Cardiac muscle cell (in vitro differentiated cells and primary cell): ENCODE data around the gene PLVAP. TPM values are rescaled to one million over a fixed set of nuclear protein-coding genes. Genes with fewer than 3 reads are reported as not detected.
A peak's percentile ranks its signal among the peaks of the same experiment; 100 is the strongest.

ENCODE experiments used
- DNase-seq, 2 donors: peaks; one replicate each; pipeline versions ENCODE4 v3.0.0 to v3.0.0-alpha.2; 2010 to 2017; ENCODE audit warnings: low read depth in 1 of 2, low spot score in 1 of 2
- H3K27ac ChIP-seq: fragments of 200-600 bp; sonication (generic); 2 replicates; pipeline ENCODE4 v1.5.1; 2016
- H3K27me3 ChIP-seq: fragments of 200-600 bp; sonication (generic); 2 replicates; pipeline ENCODE4 v1.6.0; 2016; ENCODE audit warnings: control low read depth
- H3K36me3 ChIP-seq: fragments of 200-600 bp; sonication (generic); 2 replicates; pipeline ENCODE4 v1.5.1; 2016; ENCODE audit warnings: control low read depth
- H3K4me1 ChIP-seq: fragments of 200-600 bp; sonication (generic); 2 replicates; pipeline ENCODE4 v1.8.1; 2017; ENCODE audit warnings: low read depth, mild to moderate bottlenecking, mixed run types
- H3K4me3 ChIP-seq: fragments of 200-600 bp; sonication (generic); 2 replicates; pipeline ENCODE4 v1.5.1; 2016; ENCODE audit warnings: mild to moderate bottlenecking
- H3K9me3 ChIP-seq: fragments of 200-600 bp; sonication (generic); 2 replicates; pipeline ENCODE4 v1.5.1; 2017; ENCODE audit warnings: low read depth, mild to moderate bottlenecking, control low read depth
- CTCF ChIP-seq: IDR thresholded peaks from 2 replicates; pipeline ENCODE4 v1.5.1; 2012; ENCODE audit warnings: low read depth, mild to moderate bottlenecking, low read length
- polyA plus RNA-seq: library from polyadenylated mRNA; unstranded; fragments of >200 nt; fragmentation: Nextera tagmentation; extraction: Ambion mirVana; gene quantifications from 2 replicates; pipeline ENCODE4 v1.2.1, GENCODE V29; 2016
- total RNA-seq: library from RNA; depleted of rRNA; stranded (reverse); fragments of >200 nt; gene quantifications from 2 replicates; pipeline ENCODE4 v1.2.3, GENCODE V29; 2016

Gene PLVAP
- total and polyA plus RNA-seq, 2 experiments from 2014 or later, result 4.2 to 4.3 TPM

GRCh38 chr19:17394891-17395415 is 17.8 kb upstream of the PLVAP start:
- Histone ChIP-seq H3K36me3 (no peaks in the 10 kb centered on the region), H3K9me3 (no peaks in the 10 kb centered on the region), H3K4me1 (peaks cover 5% of the 10 kb centered on the region), H3K27me3 (no peaks in the 10 kb centered on the region), H3K27ac (peak overlapping the region; percentile 39), H3K4me3 (no peak overlapping the region)
- peak; percentile 82 for TF ChIP-seq CTCF
- DNase-seq, result peak; percentile 51 to 84

GRCh38 chr19:17393914-17394313 is 16.8 kb upstream of the PLVAP start, which contains the start of gene CCDC194:
TSS of gene CCDC194 (minus strand) at chr19:17394196. CDS start at chr19:17394158, 38 bp downstream.
- Histone ChIP-seq H3K4me3 (no peak within 1 kb of the TSS), H3K27me3 (no peaks in the 10 kb centered on the region), H3K27ac (no peak within 1 kb of the TSS), H3K4me1 (peaks cover 5% of the 10 kb centered on the region), H3K9me3 (no peaks in the 10 kb centered on the region), H3K36me3 (no peaks in the 10 kb centered on the region)
- no peak for DNase-seq
- TF ChIP-seq CTCF, result no peak

DNA sequence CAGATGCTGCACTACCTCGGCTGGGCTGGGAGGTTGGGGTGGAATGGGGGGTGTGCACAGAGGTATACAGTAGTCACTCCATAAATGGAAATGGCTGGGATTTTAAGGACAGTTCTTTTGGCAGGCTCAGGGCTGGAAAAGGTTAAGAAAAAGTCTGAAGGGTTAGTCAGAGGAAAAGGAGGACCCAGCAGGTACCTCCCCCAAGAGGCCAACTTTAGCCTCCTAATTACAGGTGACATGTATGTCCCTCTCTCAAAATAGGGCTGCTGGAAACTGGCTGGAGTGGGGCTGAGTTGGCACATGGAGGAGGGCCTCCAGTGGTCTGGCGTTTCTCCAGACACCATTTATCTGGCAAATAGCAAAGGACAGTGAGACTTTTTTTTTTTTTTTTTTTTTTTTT is 15.9 kb upstream of the PLVAP start:
- no peaks in the 10 kb centered on the region for H3K9me3 ChIP-seq
- no peaks in the 10 kb centered on the region for H3K27me3 ChIP-seq
- H3K4me3 ChIP-seq, result no peak overlapping the region
- no peak for TF ChIP-seq CTCF
- no peaks in the 10 kb centered on the region for H3K36me3 ChIP-seq
- H3K27ac ChIP-seq, result no peak overlapping the region
- H3K4me1 ChIP-seq, result peaks cover 5% of the 10 kb centered on the region
- DNase-seq, result no peak

DNA sequence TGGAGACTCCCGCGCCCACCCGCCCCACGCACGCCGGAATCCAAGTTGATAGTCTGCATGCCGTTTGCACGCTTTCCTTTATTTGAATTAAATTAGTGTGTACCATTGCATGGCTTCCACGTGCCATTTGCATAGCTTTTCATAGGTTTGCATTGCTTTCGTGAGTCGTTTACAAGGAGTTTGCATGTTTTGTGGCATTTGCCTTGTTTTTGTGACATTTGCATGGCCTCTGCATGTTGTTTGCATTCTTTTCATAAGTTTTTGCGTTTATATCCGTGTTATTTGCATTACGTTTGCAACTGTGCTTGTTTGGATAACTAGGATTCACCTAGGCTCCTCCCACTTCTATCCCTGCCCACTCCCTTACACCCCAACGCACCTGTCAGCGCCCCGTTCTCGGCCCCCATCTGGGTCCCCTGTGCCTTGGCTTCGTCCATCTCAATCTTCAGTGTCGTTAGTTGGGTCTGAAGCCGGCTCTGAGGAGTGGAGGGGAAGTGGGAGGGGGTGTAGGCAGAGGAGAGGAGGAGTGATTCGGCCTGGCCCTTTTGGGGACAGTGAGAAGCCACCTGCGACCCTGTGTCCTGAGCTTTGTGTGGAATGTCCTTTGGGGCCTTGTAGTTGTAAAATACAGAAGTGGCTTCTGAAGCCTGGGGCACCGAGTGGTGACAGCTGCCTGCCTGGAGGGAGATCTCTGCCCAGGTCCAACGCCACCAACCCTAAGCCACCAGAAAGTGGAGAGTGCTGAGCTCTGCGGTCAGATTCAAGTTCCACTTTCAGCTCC is 14.4 kb upstream of the PLVAP start:
- Histone ChIP-seq H3K27me3 (no peaks in the 10 kb centered on the region), H3K9me3 (no peaks in the 10 kb centered on the region), H3K36me3 (no peaks in the 10 kb centered on the region), H3K27ac (peak overlapping the region; percentile 62), H3K4me1 (peaks cover 5% of the 10 kb centered on the region), H3K4me3 (peak overlapping the region; percentile 21)
- TF ChIP-seq CTCF, result no peak
- peak in 1 of 2 donors; percentile 42 for DNase-seq

- Histone ChIP-seq H3K27me3 (no peaks in the 10 kb centered on the region), H3K27ac (no peak overlapping the region), H3K4me3 (peak overlapping the region; percentile 28), H3K9me3 (no peaks in the 10 kb centered on the region), H3K36me3 (no peaks in the 10 kb centered on the region), H3K4me1 (peaks cover 5% of the 10 kb centered on the region)
- peak; percentile 95 to 97 for DNase-seq
- peak; percentile 65 for TF ChIP-seq CTCF
These were observed 13.7 kb upstream of the PLVAP start for GRCh38 chr19:17390665-17391370.
